ENCODE data around the gene GSG1L.

GSG1L gene

DNA sequence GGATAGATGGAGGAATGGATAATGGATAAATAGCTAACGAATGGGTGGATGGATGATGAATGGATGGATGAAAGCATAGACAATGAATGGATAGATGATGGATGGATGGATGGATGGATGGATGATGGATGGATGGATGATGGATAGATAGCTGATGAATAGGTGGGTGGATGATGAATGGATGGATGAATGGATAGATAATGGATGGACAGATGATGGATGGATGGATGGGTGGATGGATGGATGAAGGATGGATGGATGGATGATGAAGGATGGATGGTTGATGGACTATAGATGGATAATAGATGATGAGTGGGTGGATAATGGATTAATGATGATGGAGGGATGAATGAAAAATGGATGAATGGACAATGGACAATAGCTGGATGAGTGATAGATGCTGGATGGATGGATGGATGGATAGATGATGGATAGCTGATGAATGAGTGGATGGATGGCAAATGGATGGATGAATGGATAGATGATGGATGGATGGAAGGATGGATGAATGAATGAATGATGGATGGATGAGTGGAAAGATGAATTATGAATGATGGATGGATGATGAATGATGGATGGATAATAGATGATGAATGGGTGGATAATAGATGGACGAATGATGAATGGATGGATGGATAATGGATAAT is 273.8 kb downstream of the GSG1L start:
- no peak for DNase-seq (ENCODE audit: low spot score)

DNA sequence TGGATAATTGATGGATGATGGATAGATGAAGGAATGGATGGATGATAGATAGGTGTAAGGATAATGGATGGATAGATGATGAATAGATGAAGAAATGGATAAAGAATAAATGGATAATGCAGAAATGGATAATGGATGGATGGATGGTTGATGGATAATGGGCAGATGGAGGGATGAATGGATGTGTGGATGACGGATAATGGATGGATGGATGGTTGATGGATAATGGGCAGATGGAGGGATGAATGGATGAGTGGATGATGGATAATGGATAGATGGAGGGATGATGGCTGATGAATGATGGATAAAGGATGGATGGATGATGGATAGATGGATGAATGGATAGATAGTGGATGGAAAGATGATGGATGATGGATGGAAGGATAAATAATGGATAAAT is 274.4 kb downstream of the GSG1L start:
- no peak for DNase-seq (ENCODE audit: low spot score)

DNA sequence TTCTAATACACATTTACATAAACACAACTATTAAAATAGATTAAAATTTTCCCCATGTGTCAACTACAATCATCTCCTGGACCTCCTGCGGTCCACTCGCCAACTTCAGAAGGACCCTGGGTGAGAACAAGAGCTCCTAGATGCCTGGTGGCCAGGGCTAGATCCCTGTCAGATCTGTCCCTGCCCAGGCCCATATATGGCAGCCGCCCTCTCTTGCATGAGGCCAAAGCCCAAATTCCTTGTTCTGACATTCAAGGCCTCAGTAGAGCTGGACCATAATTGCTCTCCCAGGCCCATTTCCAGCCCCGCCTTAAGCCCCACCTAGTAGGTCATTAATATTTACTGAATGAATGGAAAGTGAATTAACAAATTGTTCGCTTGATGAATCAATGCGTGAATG is 275.8 kb downstream of the GSG1L start:
- DNase-seq (ENCODE audit: low spot score): no peak

DNA sequence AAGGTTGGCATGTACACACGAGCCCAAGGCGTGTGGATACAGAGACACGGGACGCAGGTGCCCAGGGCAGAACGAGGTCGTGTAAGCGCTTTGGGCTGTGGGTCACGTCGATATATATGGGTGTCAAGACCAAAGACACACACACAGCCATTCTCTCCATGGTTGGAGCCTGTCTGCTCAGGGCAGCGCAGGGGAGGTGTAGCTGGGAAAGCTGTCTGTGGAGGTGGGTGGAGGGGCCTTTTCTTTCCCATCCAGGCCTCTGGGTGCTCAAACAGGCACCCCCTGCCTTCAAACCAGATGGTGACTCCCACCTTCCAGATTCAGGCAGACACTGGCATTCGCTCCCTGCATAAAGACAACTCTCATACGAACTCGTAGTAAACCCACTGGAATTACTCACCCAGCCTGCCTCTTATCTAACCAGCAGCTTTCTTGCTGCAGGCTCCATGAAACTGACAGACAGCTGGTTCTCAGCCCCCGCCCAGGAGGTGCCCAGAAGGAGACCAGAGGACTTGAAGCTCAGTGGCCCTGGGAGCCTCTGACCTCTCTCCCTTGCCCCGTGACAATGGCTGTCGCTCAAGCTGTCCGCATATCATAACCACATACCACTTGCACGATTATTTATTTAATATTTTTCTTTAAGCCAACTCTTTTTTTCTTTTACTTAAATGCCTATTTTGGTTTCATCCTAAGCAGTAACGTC is 276.4 kb downstream of the GSG1L start:
- DNase-seq (ENCODE audit: low spot score): no peak

DNA sequence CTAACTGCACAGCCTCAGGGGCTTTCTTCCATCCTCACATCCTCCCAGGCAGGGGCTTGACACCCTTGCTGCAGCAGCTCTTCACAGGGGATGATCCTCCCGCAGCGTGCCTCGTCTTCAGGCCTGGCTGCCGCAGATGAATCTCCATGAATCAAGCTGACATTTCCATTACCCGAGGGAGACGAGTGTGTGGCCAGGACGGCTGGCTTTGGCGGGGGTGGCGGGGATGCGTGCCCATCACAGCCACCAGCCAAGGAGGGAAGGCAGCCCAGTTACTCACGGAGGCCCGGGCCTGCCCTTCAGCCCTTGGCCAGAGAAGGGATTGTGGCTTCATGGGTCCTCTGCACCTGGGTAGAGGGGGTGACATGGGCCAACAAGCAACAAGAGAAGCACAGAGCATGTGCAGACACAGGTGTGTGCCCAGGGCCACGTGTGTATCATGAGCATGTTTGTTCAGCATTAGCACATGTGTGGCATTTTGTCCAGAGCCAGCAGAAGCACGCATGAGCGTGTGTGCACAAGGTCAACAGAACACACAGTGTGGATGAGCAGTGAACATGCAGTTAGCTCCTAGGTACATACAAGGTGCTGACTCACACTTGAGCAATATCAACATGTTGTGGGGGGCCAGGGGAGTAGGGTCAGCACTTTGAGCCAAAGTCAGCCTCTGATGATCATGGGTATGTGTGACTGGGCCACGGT is 277.1 kb downstream of the GSG1L start:
- no peak for DNase-seq (ENCODE audit: low spot score)

DNA sequence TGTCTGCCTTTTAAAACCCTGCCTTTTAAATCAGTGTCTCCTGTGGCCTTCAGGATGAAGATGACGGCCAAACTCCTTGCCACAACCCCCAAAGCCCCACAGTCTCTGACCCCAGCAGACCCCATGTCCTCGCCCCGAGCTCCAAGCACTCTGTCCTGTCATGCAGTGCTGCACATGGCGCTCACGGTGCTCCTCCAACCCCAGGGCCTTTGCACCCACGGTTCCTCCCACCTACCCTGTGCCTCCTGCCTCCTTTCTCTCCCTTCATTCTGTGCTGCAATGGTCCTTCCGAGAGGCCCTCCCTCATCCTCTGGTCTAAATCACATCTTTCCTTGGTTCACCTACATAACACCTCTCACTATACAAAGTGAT is 278.2 kb downstream of the GSG1L start:
- no peak for DNase-seq (ENCODE audit: low spot score)

DNA sequence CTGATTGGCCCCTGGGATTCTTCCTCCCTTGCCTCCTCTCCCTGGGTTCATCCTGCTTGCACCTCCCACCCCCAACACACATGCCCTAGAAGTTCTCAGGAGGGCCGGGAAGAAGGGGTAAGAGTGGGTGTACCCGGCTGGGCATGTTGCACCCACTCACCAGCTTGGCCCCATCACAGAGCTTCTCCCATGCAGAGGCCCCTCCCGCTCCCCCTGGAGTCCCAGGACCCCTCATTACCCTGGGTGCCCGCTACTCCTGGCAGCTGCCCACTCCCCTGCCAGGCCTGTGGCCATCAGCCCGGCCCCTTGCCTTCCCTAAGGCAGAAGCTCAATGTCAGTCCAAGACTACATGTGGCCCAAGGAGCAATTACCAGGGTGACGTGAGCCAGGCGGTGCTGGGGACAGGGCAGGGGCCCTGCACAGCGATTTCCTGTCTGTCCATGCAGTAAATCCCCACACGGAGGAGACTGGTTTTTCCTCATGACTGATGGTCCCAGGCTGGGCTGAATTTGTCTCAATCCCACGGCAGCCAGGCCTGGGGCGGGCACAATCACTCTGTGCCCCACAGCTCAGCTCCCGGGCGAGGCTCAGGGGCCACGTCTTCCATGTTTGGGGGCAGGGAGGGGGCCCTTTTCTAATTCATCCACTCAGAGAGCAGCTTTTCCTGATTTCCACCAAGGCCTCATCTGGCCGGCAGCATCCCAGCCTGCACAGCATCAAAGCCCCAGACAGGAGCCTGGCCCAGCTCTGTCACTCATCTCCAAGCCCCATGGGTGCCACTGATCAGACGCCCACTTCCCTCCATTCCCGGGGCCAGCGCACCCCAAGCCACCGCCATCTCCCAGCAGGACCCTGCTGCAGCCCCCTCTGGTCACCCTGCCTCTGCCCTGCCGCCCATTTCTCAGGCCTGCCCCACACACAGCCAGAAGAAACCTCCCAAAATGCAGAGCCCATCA is 278.9 kb downstream of the GSG1L start:
- DNase-seq (ENCODE audit: low spot score): no peak

DNA sequence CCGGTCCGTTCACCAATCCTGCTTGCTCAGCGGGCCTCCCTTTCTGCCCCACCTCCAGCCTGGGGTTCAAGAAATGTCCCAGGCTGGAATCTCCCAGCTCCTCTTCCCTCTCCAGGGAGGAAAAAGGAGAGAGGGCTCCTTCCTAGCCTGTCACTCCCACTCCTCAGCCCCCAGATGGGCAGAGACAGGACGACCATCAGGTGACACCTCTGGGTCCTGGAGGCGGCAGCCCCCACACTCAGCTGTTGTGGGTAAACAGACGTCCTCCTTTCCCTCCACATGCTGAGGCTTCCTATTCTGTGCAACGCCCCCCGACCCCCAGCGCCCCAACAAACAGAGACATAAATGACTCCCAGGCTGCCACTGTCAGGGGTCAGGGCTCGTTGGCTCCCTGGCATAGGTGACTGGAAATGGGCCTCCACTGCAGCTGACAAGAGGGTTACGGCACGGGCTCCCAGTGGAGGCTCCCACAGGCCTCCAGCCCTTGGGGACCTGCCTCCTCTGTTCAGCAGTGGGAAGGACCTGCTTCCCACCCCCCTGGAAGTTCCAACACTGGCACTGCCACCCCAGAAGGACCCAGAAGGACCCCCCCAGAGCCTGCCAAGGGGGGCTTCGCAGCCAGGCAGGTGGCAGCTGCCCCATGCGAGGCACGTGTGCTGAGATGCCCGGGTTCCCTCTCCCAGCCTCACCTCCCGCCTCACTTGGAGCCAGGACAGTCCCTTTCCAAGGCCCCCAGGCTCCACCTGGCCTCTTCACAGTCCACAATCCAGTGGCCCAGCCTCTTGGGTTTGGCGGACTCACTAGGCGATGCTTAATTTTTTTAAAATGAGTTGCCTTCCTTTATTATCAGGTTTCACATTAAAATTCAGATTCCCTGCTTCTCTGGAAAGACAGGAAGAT is 281.3 kb downstream of the GSG1L start:
- no peak for DNase-seq (ENCODE audit: low spot score)

DNA sequence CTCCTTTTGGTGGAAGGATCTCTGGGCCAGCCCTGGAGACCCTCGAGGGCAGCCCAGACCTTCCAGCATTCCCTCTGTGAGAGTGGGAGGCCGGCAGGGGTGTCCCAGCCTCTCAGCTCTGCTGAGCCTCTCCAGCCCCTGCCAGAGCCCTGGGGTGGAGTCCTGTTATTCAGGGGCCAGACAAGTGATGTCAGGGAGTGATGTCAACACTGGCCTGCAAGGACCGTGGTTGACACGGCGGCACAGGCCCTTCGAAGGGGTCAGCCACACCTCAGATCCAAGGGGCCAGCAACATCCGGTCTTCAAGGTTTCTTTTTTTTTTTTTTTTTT is 282.4 kb downstream of the GSG1L start:
- DNase-seq (ENCODE audit: low spot score): no peak

DNA sequence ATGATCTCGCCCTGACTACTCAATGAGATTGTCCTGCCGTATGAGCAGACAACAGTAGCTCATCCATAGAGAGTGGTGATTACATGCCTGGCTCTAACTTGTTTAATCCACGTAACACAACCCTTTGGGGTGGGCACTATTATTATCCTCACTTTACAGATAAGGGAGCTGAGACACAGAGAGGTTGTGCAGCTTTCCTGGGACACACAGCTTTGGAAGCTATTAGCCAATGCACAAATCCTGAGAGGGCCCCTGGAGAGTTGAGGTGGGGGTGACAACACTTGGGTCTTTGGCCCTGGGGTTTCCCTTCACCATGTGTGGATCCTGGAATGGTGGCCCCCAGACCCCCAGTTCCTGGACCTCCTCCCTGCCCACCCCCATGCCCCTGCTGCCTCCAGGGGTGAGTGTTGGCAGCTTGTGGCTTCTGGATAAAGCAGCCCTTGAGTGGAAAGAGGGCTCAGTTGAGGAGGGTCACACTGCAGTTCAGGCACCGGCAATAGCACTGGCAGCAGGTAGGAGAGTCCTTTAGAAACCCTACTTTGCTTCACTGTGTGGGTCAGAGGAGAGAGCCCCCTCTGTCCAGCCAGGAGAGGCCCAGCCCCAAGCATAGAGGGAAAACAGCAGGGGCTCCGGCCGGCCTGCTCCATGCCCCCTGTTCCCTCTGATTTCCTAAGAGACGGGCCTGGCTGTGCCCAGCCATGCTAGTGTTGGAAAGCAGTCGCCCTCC is 282.9 kb downstream of the GSG1L start:
- no peak for DNase-seq (ENCODE audit: low spot score)

DNA sequence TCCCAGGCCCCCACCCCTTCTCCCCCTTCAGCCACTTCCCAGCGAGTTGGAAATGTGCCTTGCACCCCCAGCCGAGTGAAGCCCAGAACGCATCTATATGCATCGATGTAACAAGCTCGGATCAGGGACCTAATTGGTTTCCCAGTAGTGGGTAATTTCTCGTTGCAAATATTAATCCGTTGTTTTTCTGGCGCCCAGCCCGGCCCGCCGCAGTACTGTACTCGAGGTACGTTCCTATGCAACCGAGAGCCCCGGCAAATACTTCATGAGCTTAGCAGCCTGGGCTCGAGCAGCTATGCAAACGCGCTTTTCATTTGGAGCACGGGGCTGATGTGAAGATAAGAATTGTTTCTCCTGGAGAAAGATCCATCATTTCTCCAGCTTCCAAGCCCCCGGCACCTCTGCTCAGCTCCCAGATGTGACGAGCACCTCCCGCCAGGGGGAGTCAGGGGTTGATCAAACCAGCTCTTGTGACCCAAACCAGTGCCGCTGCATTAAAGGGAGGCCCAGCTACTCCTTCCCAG is 283.8 kb downstream of the GSG1L start:
- DNase-seq (ENCODE audit: low spot score): no peak

DNA sequence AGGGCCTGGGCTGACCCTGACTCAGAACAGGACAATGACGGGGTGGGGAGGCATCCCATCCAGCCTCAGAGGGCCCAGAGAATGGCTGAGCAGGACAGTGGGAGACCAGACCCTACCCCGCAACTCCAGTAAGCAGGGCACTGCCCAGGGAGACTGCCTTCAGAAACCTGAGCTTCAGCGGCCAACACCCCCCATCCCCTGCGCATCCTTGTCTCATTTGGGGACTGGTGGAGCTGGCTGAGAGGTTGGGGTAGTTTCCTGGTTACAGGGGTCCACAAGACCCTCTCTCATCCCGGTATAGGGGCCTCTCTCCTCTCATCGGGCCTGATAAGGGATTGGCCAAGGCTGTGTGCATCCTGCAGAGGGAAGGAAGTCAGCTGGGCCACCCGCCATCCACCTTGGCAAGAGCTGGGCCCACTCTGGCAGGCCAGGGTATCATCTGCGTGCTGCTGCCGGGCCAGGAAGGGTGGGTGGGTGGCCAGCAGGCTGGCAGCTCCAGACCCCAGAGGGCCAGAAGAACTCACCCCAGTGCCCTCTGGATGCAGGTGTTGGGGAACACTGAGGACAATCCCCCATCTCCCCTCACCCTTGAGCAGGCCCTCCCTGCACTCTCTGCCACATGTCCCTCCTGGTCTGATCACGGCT is 284.5 kb downstream of the GSG1L start:
- no peak for DNase-seq (ENCODE audit: low spot score)

DNA sequence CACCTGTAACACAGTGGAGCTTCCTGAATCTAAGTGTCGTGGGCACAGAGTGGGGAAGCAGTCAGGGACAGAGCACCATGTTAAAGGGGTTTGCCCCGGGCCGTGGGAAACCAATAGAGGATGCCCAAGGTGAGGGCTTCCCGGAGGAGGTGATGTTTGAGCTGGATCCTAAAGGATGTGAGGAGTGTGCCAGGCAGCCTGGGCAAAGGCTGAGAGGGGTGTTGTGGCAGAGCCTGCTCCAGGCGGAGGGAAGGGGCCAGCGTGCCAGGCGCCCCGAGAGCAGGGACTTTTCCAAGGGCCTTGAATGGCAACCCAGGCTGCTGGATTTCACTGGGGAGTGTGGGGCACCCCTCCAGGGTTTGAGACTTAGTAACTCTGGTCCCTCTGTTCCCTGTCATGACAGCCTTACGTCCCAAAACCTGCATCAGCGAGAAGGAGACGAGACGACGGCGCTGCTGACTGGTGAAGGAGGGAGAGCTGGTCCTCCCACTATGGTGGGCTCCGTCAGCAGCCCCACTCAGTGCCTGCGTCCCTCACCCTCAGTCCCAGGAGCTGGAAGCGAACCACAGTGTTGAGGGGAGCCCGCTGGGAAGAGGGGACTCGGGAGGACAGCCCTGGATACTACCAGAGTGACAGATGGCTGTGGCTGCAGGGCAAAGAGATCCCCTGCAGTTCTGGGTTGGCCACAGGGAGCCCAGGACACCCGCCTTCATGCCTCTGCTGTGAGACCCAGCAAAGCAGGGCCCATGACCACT is 285.2 kb downstream of the GSG1L start:
- no peak for DNase-seq (ENCODE audit: low spot score)

DNA sequence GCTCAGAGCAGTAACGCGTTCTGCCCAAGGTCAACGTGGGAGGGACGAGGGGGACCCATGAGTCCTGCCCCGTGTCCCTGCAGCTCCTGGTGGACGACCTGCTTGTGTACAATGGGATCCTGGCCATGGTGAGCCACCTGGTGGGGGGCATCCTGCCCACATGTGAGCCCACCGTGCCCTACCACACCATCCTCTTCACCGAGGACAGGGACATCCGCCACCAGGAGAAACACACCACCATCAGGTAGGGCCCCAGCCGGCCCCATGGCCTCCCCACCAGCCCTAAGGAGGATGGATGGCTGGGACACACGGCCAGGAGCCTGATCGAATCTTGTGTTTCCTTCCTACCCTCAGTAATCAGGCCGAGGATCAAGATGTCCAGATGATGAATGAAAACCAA is 286.0 kb downstream of the GSG1L start:
- no peak for DNase-seq (ENCODE audit: low spot score)

DNA sequence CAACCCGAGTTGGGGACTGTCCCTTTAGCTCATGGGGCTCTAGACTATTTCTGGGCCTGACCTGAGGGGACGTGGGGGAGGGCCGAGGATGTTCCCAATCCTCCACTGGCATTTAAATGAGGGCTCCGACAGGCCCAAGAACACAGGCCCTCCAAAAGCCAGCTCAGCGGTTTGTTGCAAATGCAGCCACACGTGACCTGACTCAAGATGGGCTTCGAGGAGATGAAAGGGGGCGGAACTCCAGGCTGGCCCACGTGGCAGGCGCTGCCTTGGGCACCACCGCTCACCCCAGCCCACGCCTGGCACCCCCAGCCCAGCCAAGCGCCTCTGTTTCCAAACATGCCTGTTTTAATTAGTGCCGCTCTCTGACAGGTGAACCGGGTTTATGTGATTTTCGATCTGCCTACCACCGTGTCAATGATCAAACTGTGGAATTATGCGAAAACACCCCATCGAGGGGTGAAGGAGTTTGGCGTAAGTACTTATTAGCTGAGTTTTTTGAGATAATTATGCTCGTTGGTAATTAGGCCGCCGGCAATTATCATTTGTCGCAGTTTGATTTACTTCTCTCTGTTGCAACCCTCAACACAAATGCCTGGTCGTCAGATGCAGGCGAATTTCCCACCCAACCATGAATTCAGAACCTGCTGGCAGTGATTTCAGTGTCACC is 286.8 kb downstream of the GSG1L start:
- no peak for DNase-seq (ENCODE audit: low spot score)

DNA sequence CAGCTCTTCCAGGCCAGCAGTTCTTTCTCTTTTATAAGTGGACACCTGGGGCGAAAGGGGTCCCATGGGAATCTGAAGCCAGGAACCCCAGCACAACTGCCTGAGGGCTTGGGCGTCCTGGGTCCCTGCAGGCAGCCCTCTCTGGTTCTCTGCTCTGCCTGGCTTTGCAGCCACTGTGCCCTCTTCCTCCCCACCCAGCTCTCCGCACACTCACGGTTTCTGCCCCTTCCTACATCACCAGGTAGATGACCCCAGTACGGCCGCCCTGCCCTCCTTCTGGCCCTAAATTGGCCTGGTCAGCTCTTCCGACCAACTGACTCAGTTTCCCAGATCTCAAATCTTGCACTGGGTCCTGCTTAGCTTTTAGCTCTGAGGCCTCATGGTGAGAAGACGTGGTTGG is 288.3 kb downstream of the GSG1L start:
- no peak for DNase-seq (ENCODE audit: low spot score)

DNA sequence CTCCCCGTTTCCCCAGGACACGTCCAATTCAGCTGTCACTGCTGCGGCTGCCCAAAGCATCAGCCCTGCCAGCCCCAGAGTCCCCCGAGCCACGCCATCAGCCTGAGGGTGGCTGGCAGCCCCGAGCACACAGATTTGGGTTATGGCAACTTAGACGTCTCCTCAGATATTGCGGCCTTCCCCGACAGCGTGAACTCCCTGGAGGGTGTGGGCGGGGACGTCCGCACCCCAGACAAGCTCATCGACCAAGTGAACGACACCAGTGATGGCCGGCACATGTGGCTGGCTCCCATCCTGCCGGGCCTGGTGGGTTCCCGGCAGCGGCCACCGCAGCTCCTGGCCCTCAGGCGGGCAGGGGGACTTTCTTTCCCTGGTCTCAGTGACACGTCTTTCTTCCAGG is 288.7 kb downstream of the GSG1L start:
- no peak for DNase-seq (ENCODE audit: low spot score)

DNA sequence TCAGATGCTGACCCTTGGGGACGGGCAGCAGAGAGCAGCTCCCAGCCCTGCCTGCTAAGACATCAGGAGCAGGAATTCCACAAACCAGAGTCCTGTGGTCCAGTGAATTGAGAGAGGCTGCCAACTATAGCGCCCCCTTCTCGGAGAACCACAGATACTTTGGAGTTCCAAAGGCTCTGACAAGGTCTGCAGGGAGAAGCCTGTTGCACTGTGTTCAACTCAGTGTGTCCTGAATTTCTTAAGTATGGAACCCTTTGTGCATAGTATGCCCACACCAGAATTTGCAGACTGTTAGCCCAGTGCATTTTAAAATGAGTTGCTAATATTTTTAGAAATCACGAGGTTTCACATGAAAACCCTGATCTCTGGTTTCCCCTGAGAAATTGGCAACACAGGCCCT is 290.2 kb downstream of the GSG1L start:
- no peak for DNase-seq (ENCODE audit: low spot score)
